ENCODE results near the gene GDPD5. TPM values are rescaled to one million over a fixed set of nuclear protein-coding genes. Genes with fewer than 3 reads are reported as not detected.

Gene GDPD5
- total RNA-seq, 1 donor from 2014 or later, result 4.4 TPM

DNA sequence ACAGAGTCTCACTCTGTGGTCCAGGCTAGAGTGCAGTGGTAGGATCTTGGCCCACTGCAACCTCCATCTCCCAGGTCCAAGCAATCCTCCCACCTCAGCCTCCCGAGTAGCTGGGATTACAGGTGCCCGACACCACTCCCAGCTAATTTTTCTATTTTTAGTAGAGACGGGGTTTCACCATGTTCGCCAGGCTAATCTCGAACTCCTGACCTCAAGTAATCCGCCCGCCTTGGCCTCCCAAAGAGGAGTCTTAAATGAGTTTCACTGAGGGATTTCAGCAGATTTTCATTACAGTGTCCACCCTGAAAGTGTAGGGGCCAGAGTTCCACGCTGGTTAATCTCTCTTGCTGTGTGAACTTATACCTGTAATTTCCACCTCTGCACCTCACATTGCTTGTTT, 126.8 kb downstream of the GDPD5 start:
- Histone ChIP-seq H3K27me3 (ENCODE audit: low read depth) (no peaks in the 10 kb centered on the region), H3K9me3 (replicated peaks) (no peaks in the 10 kb centered on the region), H3K4me3 (peak overlapping the region; percentile 82), H3K36me3 (peaks cover 33% of the 10 kb centered on the region), H3K27ac (replicated peaks) (peak overlapping the region; percentile 88), H3K4me1 (peaks cover 37% of the 10 kb centered on the region)
- TF ChIP-seq, protein P1, sequence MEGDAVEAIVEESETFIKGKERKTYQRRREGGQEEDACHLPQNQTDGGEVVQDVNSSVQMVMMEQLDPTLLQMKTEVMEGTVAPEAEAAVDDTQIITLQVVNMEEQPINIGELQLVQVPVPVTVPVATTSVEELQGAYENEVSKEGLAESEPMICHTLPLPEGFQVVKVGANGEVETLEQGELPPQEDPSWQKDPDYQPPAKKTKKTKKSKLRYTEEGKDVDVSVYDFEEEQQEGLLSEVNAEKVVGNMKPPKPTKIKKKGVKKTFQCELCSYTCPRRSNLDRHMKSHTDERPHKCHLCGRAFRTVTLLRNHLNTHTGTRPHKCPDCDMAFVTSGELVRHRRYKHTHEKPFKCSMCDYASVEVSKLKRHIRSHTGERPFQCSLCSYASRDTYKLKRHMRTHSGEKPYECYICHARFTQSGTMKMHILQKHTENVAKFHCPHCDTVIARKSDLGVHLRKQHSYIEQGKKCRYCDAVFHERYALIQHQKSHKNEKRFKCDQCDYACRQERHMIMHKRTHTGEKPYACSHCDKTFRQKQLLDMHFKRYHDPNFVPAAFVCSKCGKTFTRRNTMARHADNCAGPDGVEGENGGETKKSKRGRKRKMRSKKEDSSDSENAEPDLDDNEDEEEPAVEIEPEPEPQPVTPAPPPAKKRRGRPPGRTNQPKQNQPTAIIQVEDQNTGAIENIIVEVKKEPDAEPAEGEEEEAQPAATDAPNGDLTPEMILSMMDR (IDR thresholded peaks at IDR 0.05; ENCODE audit: borderline replicate concordance), result no peak
- intact Hi-C loops (cut with micrococcal nuclease), result no loop called here
- no peak for DNase-seq

- Histone ChIP-seq H3K27me3 (ENCODE audit: low read depth) (no peaks in the 10 kb centered on the region), H3K9me3 (replicated peaks) (no peaks in the 10 kb centered on the region), H3K4me1 (no peaks in the 10 kb centered on the region), H3K27ac (replicated peaks) (no peak overlapping the region), H3K4me3 (no peak overlapping the region), H3K36me3 (no peaks in the 10 kb centered on the region)
- intact Hi-C loops (cut with micrococcal nuclease), result no loop called here
- no peak for DNase-seq
- TF ChIP-seq, protein P1 (IDR thresholded peaks at IDR 0.05; ENCODE audit: borderline replicate concordance), result no peak
Measured at GRCh38 chr11:75394085-75394840, 131.5 kb downstream of the GDPD5 start.

DNA sequence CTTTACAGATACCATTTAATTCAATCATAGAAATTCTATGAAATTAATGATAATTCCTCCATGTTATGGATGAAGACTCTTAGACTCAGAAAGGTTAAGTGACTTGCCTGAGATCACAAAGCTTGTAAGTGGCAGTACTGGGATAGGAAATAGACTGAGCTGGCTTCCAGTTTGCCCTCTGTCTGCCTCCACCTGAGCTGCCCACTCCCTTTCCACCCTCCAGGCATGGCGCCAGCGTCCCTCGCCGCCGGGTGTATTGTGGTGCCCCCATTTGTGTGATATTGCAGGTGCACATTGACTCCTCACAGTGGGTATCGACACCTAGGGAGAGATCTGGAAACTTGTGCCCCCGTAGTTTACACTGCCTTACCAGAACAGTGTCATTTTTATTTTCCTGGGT, 135.8 kb downstream of the GDPD5 start:
- H3K27me3 ChIP-seq (ENCODE audit: low read depth), result no peaks in the 10 kb centered on the region
- TF ChIP-seq, protein P1 (IDR thresholded peaks at IDR 0.05; ENCODE audit: borderline replicate concordance), result no peak
- H3K9me3 ChIP-seq (replicated peaks), result no peaks in the 10 kb centered on the region
- no peak for DNase-seq
- no peak overlapping the region for H3K27ac ChIP-seq (replicated peaks)
- intact Hi-C loops (cut with micrococcal nuclease), result loop anchor here (5.0 kb wide), 1 partner anchor 63 kb away; no protein-coding TSS in a partner anchor
- no peaks in the 10 kb centered on the region for H3K36me3 ChIP-seq
- no peak overlapping the region for H3K4me3 ChIP-seq
- H3K4me1 ChIP-seq, result peaks cover 9% of the 10 kb centered on the region

GRCh38 chr11:75389276-75389605, 136.5 kb downstream of the GDPD5 start:
- Histone ChIP-seq H3K27ac (replicated peaks) (no peak overlapping the region), H3K36me3 (no peaks in the 10 kb centered on the region), H3K27me3 (ENCODE audit: low read depth) (no peaks in the 10 kb centered on the region), H3K4me3 (no peak overlapping the region), H3K9me3 (replicated peaks) (no peaks in the 10 kb centered on the region), H3K4me1 (peaks cover 11% of the 10 kb centered on the region)
- intact Hi-C loops (cut with micrococcal nuclease), result loop anchor here (5.0 kb wide), 1 partner anchor 62 kb away; no protein-coding TSS in a partner anchor
- TF ChIP-seq, protein P1 (IDR thresholded peaks at IDR 0.05; ENCODE audit: borderline replicate concordance), result no peak
- no peak for DNase-seq

GRCh38 chr11:75388386-75389275, 137.1 kb downstream of the GDPD5 start:
- H3K27ac ChIP-seq (replicated peaks), result peak overlapping the region; percentile 15
- peak; percentile 54 for DNase-seq
- TF ChIP-seq, protein P1 (IDR thresholded peaks at IDR 0.05; ENCODE audit: borderline replicate concordance), result peak; percentile 86
- no peaks in the 10 kb centered on the region for H3K9me3 ChIP-seq (replicated peaks)
- intact Hi-C loops (cut with micrococcal nuclease), result loop anchor here (5.0 kb wide), 1 partner anchor 61 kb away; no protein-coding TSS in a partner anchor
- peaks cover 11% of the 10 kb centered on the region for H3K4me1 ChIP-seq
- no peaks in the 10 kb centered on the region for H3K36me3 ChIP-seq
- H3K27me3 ChIP-seq (ENCODE audit: low read depth), result no peaks in the 10 kb centered on the region
- H3K4me3 ChIP-seq, result no peak overlapping the region
